ENCODE data around the gene GALNT1. TPM values are rescaled to one million over a fixed set of nuclear protein-coding genes. Genes with fewer than 3 reads are reported as not detected.

Gene GALNT1
- 160 and 198 TPM in 2 replicates for total RNA-seq

GRCh38 chr18:35581546-35581897 lies at the start of gene GALNT1:
Gene GALNT1, plus strand, starts transcription at chr18:35581740. Its CDS starts 72,923 bp downstream, at chr18:35654663.

Other genes with a start within 250 kb of the GALNT1 start
- 27.1 and 34.1 TPM in 2 replicates for gene ZNF24, start 237.3 kb upstream of the GALNT1 start, total RNA-seq
- gene ZNF396, start 204.4 kb upstream of the GALNT1 start, total RNA-seq = 0.36 and 0.56 TPM in 2 replicates
- 13.0 and 13.4 TPM in 2 replicates for gene INO80C, start 83.8 kb upstream of the GALNT1 start, total RNA-seq

All from endothelial cell of coronary artery (primary cell).